Measurements from ENCODE around the gene LY6G5C. TPM values are rescaled to one million over a fixed set of nuclear protein-coding genes. Genes with fewer than 3 reads are reported as not detected.
A peak's percentile ranks its signal among the peaks of the same experiment; 100 is the strongest.

The LY6G5C gene
- total RNA-seq, 1 donor from 2014 or later, result 22.0 TPM

GRCh38 chr6:31651602-31652191 lies 29.2 kb downstream of the LY6G5C start:
- peaks cover 16% of the 10 kb centered on the region for H3K4me1 Mint-ChIP-seq (ENCODE audit: unreplicated experiment)
- H3K27me3 Mint-ChIP-seq (ENCODE audit: unreplicated experiment), result peaks cover 6% of the 10 kb centered on the region
- H3K4me3 Mint-ChIP-seq (ENCODE audit: unreplicated experiment), result peak overlapping the region; percentile 97
- no peak for TF ChIP-seq CTCF (IDR thresholded peaks at IDR 0.05; ENCODE audit: unreplicated experiment)
- no peaks in the 10 kb centered on the region for H3K9me3 Mint-ChIP-seq (ENCODE audit: unreplicated experiment)
- DNase-seq (ENCODE audit: low spot score), result no peak
- H3K36me3 Mint-ChIP-seq (ENCODE audit: low read depth, unreplicated experiment), result peaks cover 20% of the 10 kb centered on the region
- peak overlapping the region; percentile 98 for H3K27ac Mint-ChIP-seq (ENCODE audit: unreplicated experiment)

- H3K4me3 Mint-ChIP-seq (ENCODE audit: unreplicated experiment), result peak overlapping the region; percentile 79
- TF ChIP-seq CTCF (IDR thresholded peaks at IDR 0.05; ENCODE audit: unreplicated experiment), result no peak
- no peak for DNase-seq (ENCODE audit: low spot score)
- H3K27me3 Mint-ChIP-seq (ENCODE audit: unreplicated experiment), result peaks cover 2% of the 10 kb centered on the region
- H3K9me3 Mint-ChIP-seq (ENCODE audit: unreplicated experiment), result no peaks in the 10 kb centered on the region
- peaks cover 40% of the 10 kb centered on the region for H3K36me3 Mint-ChIP-seq (ENCODE audit: low read depth, unreplicated experiment)
- peaks cover 4% of the 10 kb centered on the region for H3K4me1 Mint-ChIP-seq (ENCODE audit: unreplicated experiment)
- H3K27ac Mint-ChIP-seq (ENCODE audit: unreplicated experiment), result peak overlapping the region; percentile 42
These were observed 35.5 kb downstream of the LY6G5C start for GRCh38 chr6:31645325-31645724.

GRCh38 chr6:31643818-31644454 lies 36.9 kb downstream of the LY6G5C start:
- H3K4me3 Mint-ChIP-seq (ENCODE audit: unreplicated experiment), result no peak overlapping the region
- H3K9me3 Mint-ChIP-seq (ENCODE audit: unreplicated experiment), result no peaks in the 10 kb centered on the region
- H3K27ac Mint-ChIP-seq (ENCODE audit: unreplicated experiment), result no peak overlapping the region
- no peak for DNase-seq (ENCODE audit: low spot score)
- no peak for TF ChIP-seq CTCF (IDR thresholded peaks at IDR 0.05; ENCODE audit: unreplicated experiment)
- H3K36me3 Mint-ChIP-seq (ENCODE audit: low read depth, unreplicated experiment), result peaks cover 37% of the 10 kb centered on the region
- H3K4me1 Mint-ChIP-seq (ENCODE audit: unreplicated experiment), result peaks cover 2% of the 10 kb centered on the region
- no peaks in the 10 kb centered on the region for H3K27me3 Mint-ChIP-seq (ENCODE audit: unreplicated experiment)

- Mint-ChIP-seq H3K36me3 (ENCODE audit: low read depth, unreplicated experiment) (peaks cover 34% of the 10 kb centered on the region), H3K27ac (ENCODE audit: unreplicated experiment) (no peak overlapping the region), H3K27me3 (ENCODE audit: unreplicated experiment) (peaks cover 3% of the 10 kb centered on the region), H3K9me3 (ENCODE audit: unreplicated experiment) (no peaks in the 10 kb centered on the region), H3K4me3 (ENCODE audit: unreplicated experiment) (no peak overlapping the region), H3K4me1 (ENCODE audit: unreplicated experiment) (peaks cover 2% of the 10 kb centered on the region)
- TF ChIP-seq CTCF (IDR thresholded peaks at IDR 0.05; ENCODE audit: unreplicated experiment), result no peak
- DNase-seq (ENCODE audit: low spot score), result no peak
These were observed 37.9 kb downstream of the LY6G5C start for GRCh38 chr6:31642798-31643570.

- DNase-seq (ENCODE audit: low spot score), result no peak
- Mint-ChIP-seq H3K4me3 (ENCODE audit: unreplicated experiment) (peak overlapping the region; percentile 25), H3K27me3 (ENCODE audit: unreplicated experiment) (peaks cover 5% of the 10 kb centered on the region), H3K27ac (ENCODE audit: unreplicated experiment) (no peak overlapping the region), H3K4me1 (ENCODE audit: unreplicated experiment) (peaks cover 2% of the 10 kb centered on the region), H3K9me3 (ENCODE audit: unreplicated experiment) (no peaks in the 10 kb centered on the region), H3K36me3 (ENCODE audit: low read depth, unreplicated experiment) (peaks cover 34% of the 10 kb centered on the region)
- no peak for TF ChIP-seq CTCF (IDR thresholded peaks at IDR 0.05; ENCODE audit: unreplicated experiment)
These were observed 39.5 kb downstream of the LY6G5C start for GRCh38 chr6:31641370-31641769.
